Testis (tissue), 3 donors: ENCODE measurements around the gene TMEM109. TPM values are rescaled to one million over a fixed set of nuclear protein-coding genes. Genes with fewer than 3 reads are reported as not detected.

Experiments
- DNase-seq: peaks from one replicate; pipeline ENCODE4 v3.0.0-alpha.2; 2019
- H3K27ac ChIP-seq, 2 donors: fragments of 200-600 bp; sonication (generic); one replicate each; pipeline ENCODE4 v1.5.1; 2019
- H3K27me3 ChIP-seq: fragments of 200-600 bp; sonication (generic); one replicate; pipeline ENCODE4 v1.5.1; 2019
- H3K36me3 ChIP-seq: fragments of 200-600 bp; sonication (generic); one replicate; pipeline ENCODE4 v1.5.1; 2017; ENCODE audit warnings: low read depth; ENCODE audit errors: missing control alignments
- H3K4me1 ChIP-seq: fragments of 200-600 bp; sonication (generic); one replicate; pipeline ENCODE4 v1.5.1; 2019
- H3K4me3 ChIP-seq, 2 donors: fragments of 200-600 bp; sonication (generic); one replicate each; pipeline ENCODE4 v1.5.1; 2017 to 2019
- H3K9me3 ChIP-seq: fragments of 200-600 bp; sonication (generic); one replicate; pipeline ENCODE4 v1.5.1; 2017
- POLR2A ChIP-seq: fragments of 450-650 bp; IDR thresholded peaks from one replicate; pipeline ENCODE4 v1.6.1; 2017; ENCODE audit warnings: antibody characterized with exemption, mild to moderate bottlenecking, moderate library complexity
- WGBS, 2 donors: methylation state at CpG; one replicate each; pipeline ENCODE4 v1.1.5; 2018; 5-methylcytosine and 5-hydroxymethylcytosine counted together
- intact Hi-C: fragments of 100-400 bp; cut with DNase I; formaldehyde crosslinking; loops from one replicate; pipeline ENCODE4 v1.15.1; 2023; ENCODE audit warnings: low total_unique reads
- polyA plus RNA-seq: library from polyadenylated mRNA; stranded (reverse); fragments of 350-450 nt; fragmentation: Illumina TruSeq; extraction: RNeasy Lipid Tissue Mini Kit (QIAGEN cat#74804); gene quantifications from one replicate; pipeline ENCODE4 v1.2.3, GENCODE V29; 2014; ENCODE audit warnings: low read depth, low replicate concordance; ENCODE audit not compliant: insufficient read depth
- total RNA-seq, 2 donors: library from RNA; depleted of rRNA; stranded (reverse); fragments of >200 nt; gene quantifications; one replicate each; pipeline ENCODE4 v1.2.3, GENCODE V29; 2016
- TF ChIP-seq, protein P1 (sequence below), 3 experiments: fragments of 450-650 bp in 2 of 3; fragments of 200-600 bp in 1 of 3; sonication (generic) in 1 of 3; IDR thresholded peaks; one replicate each; pipeline ENCODE4 v1.5.1; 2016 to 2019; ENCODE audit warnings: antibody characterized with exemption in 3 of 3, mild to moderate bottlenecking in 2 of 3, moderate library complexity in 1 of 3

TMEM109 gene
- total and polyA plus RNA-seq, 3 donors from 2014 or later = 28.1 to 59.1 (median 46.7) TPM

DNA sequence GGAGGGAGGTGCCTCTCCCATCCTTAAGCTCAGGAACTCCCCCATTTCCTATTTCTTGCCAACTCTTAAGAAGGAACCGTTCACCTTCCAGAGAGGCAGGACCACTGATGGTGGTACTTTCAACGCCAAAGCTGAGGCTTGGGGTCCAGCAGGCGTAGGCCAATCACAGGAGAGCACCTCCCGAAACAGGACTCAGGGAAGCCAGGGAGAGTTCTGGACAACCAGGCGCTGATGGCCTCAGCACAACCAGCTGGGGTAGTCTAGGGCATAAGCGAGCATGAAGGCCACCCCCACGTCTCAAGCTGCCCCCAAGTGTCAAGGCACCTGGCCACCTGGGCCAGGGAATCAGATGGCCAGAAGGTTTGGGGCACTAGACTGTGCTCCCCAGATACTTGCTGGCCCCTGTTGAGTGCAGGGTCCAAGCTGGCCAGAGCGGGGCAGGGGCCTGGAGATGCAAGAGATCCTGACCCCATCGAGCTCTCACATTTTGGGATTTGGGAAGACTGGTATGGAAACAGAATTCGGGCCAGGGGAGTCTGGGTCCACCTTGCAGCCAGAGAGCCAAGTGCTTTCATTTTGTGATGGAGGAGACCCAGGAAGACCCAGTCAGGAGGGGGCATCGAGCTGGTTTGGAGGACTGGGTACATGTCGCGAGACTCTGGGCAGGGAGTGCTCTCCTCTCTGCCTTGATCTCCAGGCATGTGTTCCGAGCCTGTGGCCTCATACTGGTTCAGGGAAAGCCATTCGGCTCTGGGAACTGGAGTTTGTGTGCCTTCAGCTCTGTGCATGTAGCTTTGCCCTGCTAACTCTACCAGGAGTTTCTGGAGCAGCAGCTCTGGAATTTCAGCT lies 58.4 kb downstream of the TMEM109 start:
- Histone ChIP-seq H3K27me3 (no peaks in the 10 kb centered on the region), H3K4me3 (no peak overlapping the region), H3K4me1 (no peaks in the 10 kb centered on the region), H3K9me3 (no peaks in the 10 kb centered on the region), H3K36me3 (no peaks in the 10 kb centered on the region), H3K27ac (no peak overlapping the region)
- TF ChIP-seq POLR2A = no peak
- TF ChIP-seq, protein P1, sequence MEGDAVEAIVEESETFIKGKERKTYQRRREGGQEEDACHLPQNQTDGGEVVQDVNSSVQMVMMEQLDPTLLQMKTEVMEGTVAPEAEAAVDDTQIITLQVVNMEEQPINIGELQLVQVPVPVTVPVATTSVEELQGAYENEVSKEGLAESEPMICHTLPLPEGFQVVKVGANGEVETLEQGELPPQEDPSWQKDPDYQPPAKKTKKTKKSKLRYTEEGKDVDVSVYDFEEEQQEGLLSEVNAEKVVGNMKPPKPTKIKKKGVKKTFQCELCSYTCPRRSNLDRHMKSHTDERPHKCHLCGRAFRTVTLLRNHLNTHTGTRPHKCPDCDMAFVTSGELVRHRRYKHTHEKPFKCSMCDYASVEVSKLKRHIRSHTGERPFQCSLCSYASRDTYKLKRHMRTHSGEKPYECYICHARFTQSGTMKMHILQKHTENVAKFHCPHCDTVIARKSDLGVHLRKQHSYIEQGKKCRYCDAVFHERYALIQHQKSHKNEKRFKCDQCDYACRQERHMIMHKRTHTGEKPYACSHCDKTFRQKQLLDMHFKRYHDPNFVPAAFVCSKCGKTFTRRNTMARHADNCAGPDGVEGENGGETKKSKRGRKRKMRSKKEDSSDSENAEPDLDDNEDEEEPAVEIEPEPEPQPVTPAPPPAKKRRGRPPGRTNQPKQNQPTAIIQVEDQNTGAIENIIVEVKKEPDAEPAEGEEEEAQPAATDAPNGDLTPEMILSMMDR (IDR thresholded peaks at IDR 0.05) = no peak
- no peak for DNase-seq
- 58 to 92% methylated on average over 3 to 13 of the region's 15 CpGs for WGBS, 2 donors
- intact Hi-C loops = no loop called here

Other genes with a start within 250 kb of the TMEM109 start
- gene MS4A8, start 214.5 kb upstream of the TMEM109 start, total RNA-seq = under 1 TPM; 0.31 to 0.43 TPM
- 3.3 TPM for gene MS4A8, start 214.5 kb upstream of the TMEM109 start, polyA plus RNA-seq
- under 1 TPM in 1 of 2 donors, not detected in 1; 0.50 TPM for gene MS4A18, start 189.4 kb upstream of the TMEM109 start, total RNA-seq
- 0.96 TPM for gene MS4A18, start 189.4 kb upstream of the TMEM109 start, polyA plus RNA-seq
- gene MS4A15, start 157.3 kb upstream of the TMEM109 start, total RNA-seq = under 1 TPM; 0.31 to 0.56 TPM
- gene MS4A15, start 157.3 kb upstream of the TMEM109 start, polyA plus RNA-seq = 0.82 TPM
- under 1 TPM in 1 of 2 donors, not detected in 1; 0.25 TPM for gene MS4A10, start 128.8 kb upstream of the TMEM109 start, total RNA-seq
- gene MS4A10, start 128.8 kb upstream of the TMEM109 start, polyA plus RNA-seq = not detected
- 10 to 100 TPM; 60.7 to 64.7 TPM for gene CCDC86, start 72.0 kb upstream of the TMEM109 start, total RNA-seq
- gene CCDC86, start 72.0 kb upstream of the TMEM109 start, polyA plus RNA-seq = 134 TPM
- gene PTGDR2, start 58.2 kb upstream of the TMEM109 start, total RNA-seq = 1 to 10 TPM in 1 of 2 donors, under 1 TPM in 1; 0.81 to 1.5 TPM
- 0.28 TPM for gene PTGDR2, start 58.2 kb upstream of the TMEM109 start, polyA plus RNA-seq
- 1 to 10 TPM; 3.5 to 4.0 TPM for gene ZP1, start 46.6 kb upstream of the TMEM109 start, total RNA-seq
- 11.2 TPM for gene ZP1, start 46.6 kb upstream of the TMEM109 start, polyA plus RNA-seq
- 100 to 1,000 TPM in 1 of 2 donors, 10 to 100 TPM in 1; 79.8 to 109 TPM for gene PRPF19, start 7.6 kb upstream of the TMEM109 start, total RNA-seq
- gene PRPF19, start 7.6 kb upstream of the TMEM109 start, polyA plus RNA-seq = 71.6 TPM
- 10 to 100 TPM; 21.7 to 39.0 TPM for gene TMEM132A, start 10.3 kb downstream of the TMEM109 start, total RNA-seq
- gene TMEM132A, start 10.3 kb downstream of the TMEM109 start, polyA plus RNA-seq = 17.8 TPM
- 1 to 10 TPM; 8.0 to 9.3 TPM for gene SLC15A3, start 38.0 kb downstream of the TMEM109 start, total RNA-seq
- 24.4 TPM for gene SLC15A3, start 38.0 kb downstream of the TMEM109 start, polyA plus RNA-seq
- 1 to 10 TPM in 1 of 2 donors, under 1 TPM in 1; 0.87 to 1.6 TPM for gene CD6, start 57.5 kb downstream of the TMEM109 start, total RNA-seq
- gene CD6, start 57.5 kb downstream of the TMEM109 start, polyA plus RNA-seq = 3.1 TPM
- 1 to 10 TPM; 1.5 TPM for gene CD5, start 188.3 kb downstream of the TMEM109 start, total RNA-seq
- gene CD5, start 188.3 kb downstream of the TMEM109 start, polyA plus RNA-seq = 2.0 TPM
- 10 to 100 TPM; 29.1 to 31.0 TPM for gene VPS37C, start 247.3 kb downstream of the TMEM109 start, total RNA-seq
- 36.9 TPM for gene VPS37C, start 247.3 kb downstream of the TMEM109 start, polyA plus RNA-seq